Endothelial cell of umbilical vein (primary cell): ENCODE results near the gene TRABD. TPM values are rescaled to one million over a fixed set of nuclear protein-coding genes. Genes with fewer than 3 reads are reported as not detected.

ENCODE experiments used
- BruUV-seq: library from RNA; stranded (reverse); fragments of 400-500 nt; replicated peaks from 2 replicates; lab custom pipeline; 2021; lab: Mats Ljungman, UMichigan
- CTCF ChIA-PET: fragments of 300-600, 350-600 bp; sonication (Branson Sonifier 250); formaldehyde crosslinking; loops from one replicate; lab custom pipeline; 2021; ENCODE audit warnings: antibody characterized with exemption, inconsistent platforms; lab: Charles Lee
- POLR2A ChIA-PET: fragments of 300-600, 350-600 bp; sonication (Branson Sonifier 250); formaldehyde crosslinking; loops from one replicate; lab custom pipeline; 2021; ENCODE audit warnings: antibody characterized with exemption, inconsistent platforms; lab: Charles Lee
- DNase-seq: peaks from one replicate; pipeline ENCODE4 v3.0.0-alpha.2; 2011; ENCODE audit warnings: low read depth, low spot score
- FAIRE-seq: peaks from 2 replicates; lab custom pipeline; 2011; peaks lifted over from hg19 to GRCh38; lab: Jason Lieb, UNC
- H2AFZ ChIP-seq: 2 replicates; pipeline ENCODE4 v1.6.0; 2012; ENCODE audit warnings: low read depth, low read length, control low read depth, inconsistent platforms
- H3K27ac ChIP-seq: 2 replicates; pipeline ENCODE4 v1.5.1; 2011; ENCODE audit warnings: low read depth, mild to moderate bottlenecking, control low read depth, low read length, moderate library complexity; ENCODE audit not compliant: insufficient read depth
- H3K27me3 ChIP-seq, 2 experiments: 2 replicates each; pipeline versions ENCODE4 v1.6.0 to v1.6.1; 2011; ENCODE audit warnings: low read length in 2 of 2, mixed read lengths in 1 of 2; ENCODE audit not compliant: control insufficient read depth in 2 of 2, insufficient read depth in 2 of 2
- H3K36me3 ChIP-seq, 2 experiments: 2 replicates in 1 of 2; 3 replicates in 1 of 2; pipeline ENCODE4 v1.5.1; 2011; ENCODE audit warnings: low read length in 2 of 2, mild to moderate bottlenecking in 1 of 2, moderate library complexity in 1 of 2; ENCODE audit not compliant: control insufficient read depth in 2 of 2, insufficient read depth in 2 of 2; ENCODE audit errors: extremely low read depth in 1 of 2
- H3K4me1 ChIP-seq: 3 replicates; pipeline ENCODE4 v1.5.1; 2011; ENCODE audit warnings: mild to moderate bottlenecking, low read length; ENCODE audit not compliant: control insufficient read depth, insufficient read depth; ENCODE audit errors: extremely low read depth
- H3K4me2 ChIP-seq: 2 replicates; pipeline ENCODE4 v1.6.1; 2011; ENCODE audit warnings: low read length, control low read depth, mixed read lengths; ENCODE audit not compliant: insufficient read depth
- H3K4me3 ChIP-seq, 3 experiments: fragments of 200-600 bp in 1 of 3; sonication (generic), shearing (Covaris generic) in 1 of 3; replicated peaks in 1 of 3; 2 replicates each; pipeline ENCODE4 v1.5.1; 2011 to 2016; ENCODE audit warnings: control low read depth in 3 of 3, low read length in 3 of 3, mild to moderate bottlenecking in 2 of 3, inconsistent platforms in 1 of 3, low read depth in 1 of 3, moderate library complexity in 1 of 3; ENCODE audit not compliant: insufficient read depth in 1 of 3
- H3K79me2 ChIP-seq: 2 replicates; pipeline ENCODE4 v1.6.0; 2012; ENCODE audit warnings: low read length, inconsistent platforms; ENCODE audit not compliant: control insufficient read depth, insufficient read depth
- H3K9ac ChIP-seq: replicated peaks from 2 replicates; pipeline ENCODE3; 2011; ENCODE audit warnings: low read length, control low read depth; ENCODE audit not compliant: insufficient read depth; ENCODE audit errors: extremely low read depth
- H3K9me1 ChIP-seq: replicated peaks from 3 replicates; pipeline ENCODE4 v1.6.0; 2011; ENCODE audit warnings: mild to moderate bottlenecking, low read length; ENCODE audit not compliant: control insufficient read depth, insufficient read depth; ENCODE audit errors: extremely low read depth
- H3K9me3 ChIP-seq: replicated peaks from 2 replicates; pipeline ENCODE4 v1.5.1; 2012; ENCODE audit warnings: low read length, inconsistent platforms; ENCODE audit not compliant: control insufficient read depth, insufficient read depth
- H4K20me1 ChIP-seq: replicated peaks from 2 replicates; pipeline ENCODE3; 2011; ENCODE audit warnings: mild to moderate bottlenecking, low read length; ENCODE audit not compliant: control insufficient read depth, insufficient read depth; ENCODE audit errors: extremely low read depth
- CTCF ChIP-seq, 2 donors: IDR thresholded peaks; 1 replicate in 1 of 2; 2 replicates in 1 of 2; pipeline ENCODE4 v1.5.1; 2011; ENCODE audit warnings: low read length in 2 of 2, mild to moderate bottlenecking in 2 of 2, moderate library complexity in 2 of 2, control low read depth in 1 of 2, inconsistent platforms in 1 of 2, low read depth in 1 of 2; ENCODE audit not compliant: insufficient read depth in 1 of 2; ENCODE audit errors: extremely low read depth in 1 of 2
- EZH2 ChIP-seq: IDR thresholded peaks from 2 replicates; pipeline ENCODE4 v1.6.1; 2012; ENCODE audit warnings: borderline replicate concordance, low read depth, mild to moderate bottlenecking, moderate library complexity, low read length, inconsistent platforms; ENCODE audit not compliant: severe bottlenecking
- FOS ChIP-seq: IDR thresholded peaks from 2 replicates; pipeline ENCODE4 v1.6.1; 2011; ENCODE audit warnings: mild to moderate bottlenecking, low read length, moderate library complexity, borderline replicate concordance; ENCODE audit not compliant: insufficient read depth
- GATA2 ChIP-seq: IDR thresholded peaks from 2 replicates; pipeline ENCODE4 v1.7.0; 2011; ENCODE audit warnings: low read depth, mild to moderate bottlenecking, moderate library complexity, mixed read lengths, low read length; ENCODE audit not compliant: insufficient read length, insufficient read depth
- JUN ChIP-seq: IDR thresholded peaks from 2 replicates; pipeline ENCODE4 v1.6.1; 2011; ENCODE audit warnings: borderline replicate concordance, low read depth; ENCODE audit not compliant: insufficient read length, insufficient read depth
- MYC ChIP-seq: IDR thresholded peaks from one replicate; pipeline ENCODE4 v1.6.1; 2011; ENCODE audit warnings: mild to moderate bottlenecking, low read depth, low read length
- POLR2A ChIP-seq: IDR thresholded peaks from 2 replicates; pipeline ENCODE4 v1.6.1; 2012; ENCODE audit warnings: low read depth, mild to moderate bottlenecking, control low read depth, low read length
- POLR2AphosphoS5 ChIP-seq: IDR thresholded peaks from 2 replicates; pipeline ENCODE4 v1.6.1; 2012; ENCODE audit warnings: low read depth, mild to moderate bottlenecking, control low read depth, low read length, moderate library complexity; ENCODE audit not compliant: insufficient read depth
- dilution Hi-C: fragments of 300-500 bp; cut with MboI; formaldehyde crosslinking; loops from one replicate; pipeline ENCODE4 v1.15.0; 2019; ENCODE audit warnings: low sequenced_read_pairs; ENCODE audit not compliant: extremely low pct_ligation_motif_present
- intact Hi-C: fragments of 100-400 bp; cut with micrococcal nuclease; formaldehyde crosslinking; loops from one replicate; pipeline ENCODE4 v1.10.0; 2022
- polyA plus RNA-seq, 4 experiments: library from polyadenylated mRNA; depleted of rRNA in 3 of 4; stranded (reverse) in 3 of 4; unstranded in 1 of 4; fragments of >200 nt; gene quantifications; 2 replicates each; pipeline versions ENCODE4 v1.2.1 to v1.2.3, GENCODE V29; 2011 to 2012; ENCODE audit warnings: missing spikeins in 1 of 4
- total RNA-seq: library from RNA; stranded (reverse); gene quantifications from 2 replicates; pipeline ENCODE4 v1.2.3, GENCODE V29; 2021
- TF ChIP-seq, protein P1 (sequence below): IDR thresholded peaks from 2 replicates; pipeline ENCODE4 v1.6.1; 2011; ENCODE audit not compliant: insufficient read depth, insufficient read length

The TRABD gene
- total and polyA plus RNA-seq, 2 donors (not counting 3 experiments of a cell fraction or from before 2014, with no cell fraction given) = 46.8 to 48.4 TPM

DNA sequence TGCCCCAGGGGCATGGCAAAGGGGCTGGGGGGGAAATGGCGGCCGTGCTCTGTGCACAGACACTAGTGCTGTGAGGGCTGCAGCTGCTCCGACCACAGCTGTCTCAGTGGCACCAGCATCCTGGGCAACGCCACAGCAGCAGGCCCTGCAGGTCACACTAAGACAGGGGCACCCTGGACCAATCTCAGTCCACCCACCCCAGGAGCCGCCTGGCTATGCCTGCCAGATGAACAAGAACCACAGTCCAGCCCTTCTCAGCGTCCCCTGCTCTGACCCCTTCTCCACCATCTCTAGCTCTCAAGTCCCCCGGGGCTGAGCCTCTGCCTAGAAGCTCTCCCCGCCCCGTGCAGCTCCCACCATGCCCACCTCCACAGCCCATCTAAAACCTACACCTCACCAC is 42.7 kb downstream of the TRABD start:
- FAIRE-seq (no peak), DNase-seq (no peak)
- dilution Hi-C loops (no loop called here), intact Hi-C loops (no loop called here)
- Histone ChIP-seq H4K20me1 (no peaks in the 10 kb centered on the region), H3K4me2 (no peak overlapping the region), H3K9me3 (no peaks in the 10 kb centered on the region), H3K27me3 (no peaks in the 10 kb centered on the region), H3K36me3 (peaks cover 0 to 27% of the 10 kb centered on the region in 2 experiments), H3K4me1 (no peaks in the 10 kb centered on the region), H3K9me1 (no peaks in the 10 kb centered on the region), H3K4me3 (no peak overlapping the region), H2AFZ (no peak overlapping the region), H3K9ac (no peak overlapping the region), H3K79me2 (no peaks in the 10 kb centered on the region), H3K27ac (no peak overlapping the region)
- CTCF ChIA-PET = interaction anchor here (1.4 kb wide), 1 partner anchor 9 kb away, joined by 4 read pairs; no protein-coding TSS in a partner anchor
- no TSS peak for BruUV-seq
- TF ChIP-seq, protein P1, sequence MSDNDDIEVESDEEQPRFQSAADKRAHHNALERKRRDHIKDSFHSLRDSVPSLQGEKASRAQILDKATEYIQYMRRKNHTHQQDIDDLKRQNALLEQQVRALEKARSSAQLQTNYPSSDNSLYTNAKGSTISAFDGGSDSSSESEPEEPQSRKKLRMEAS = no peak
- TF ChIP-seq FOS (no peak), CTCF (IDR thresholded peaks at IDR 0.05; ENCODE audit: extremely low read depth in 1 of 2, insufficient read depth in 1 of 2, low read depth in 1 of 2, low read length in 2 of 2) (no peak), GATA2 (no peak), EZH2 (no peak), POLR2AphosphoS5 (no peak), JUN (no peak), MYC (no peak), POLR2A (no peak)
- POLR2A ChIA-PET = no interaction called here
